DOHH2 (cell line): ENCODE measurements around the gene CBFA2T3.

Source experiments
- H3F3A ChIP-seq: fragments of 200-600 bp; sonication (generic), shearing (Covaris generic); 2 replicates; pipeline ENCODE4 v1.6.0; 2016; ENCODE audit warnings: antibody characterized with exemption, mild to moderate bottlenecking; ENCODE audit not compliant: control insufficient read depth, insufficient read depth
- H3K27ac ChIP-seq: fragments of 200-600 bp; sonication (generic); 2 replicates; pipeline ENCODE4 v1.5.1; 2014; ENCODE audit warnings: low read depth, mild to moderate bottlenecking, low read length, moderate library complexity
- H3K27me3 ChIP-seq: fragments of 200-600 bp; sonication (generic); 2 replicates; pipeline ENCODE4 v1.6.1; 2014; ENCODE audit warnings: mild to moderate bottlenecking, low read length, mixed read lengths; ENCODE audit not compliant: control insufficient read depth
- H3K36me3 ChIP-seq: fragments of 200-600 bp; sonication (generic); 2 replicates; pipeline ENCODE4 v1.6.1; 2014; ENCODE audit warnings: mild to moderate bottlenecking, low read length, moderate library complexity, mixed read lengths; ENCODE audit not compliant: control insufficient read depth
- H3K4me1 ChIP-seq: fragments of 200-600 bp; sonication (generic); 2 replicates; pipeline ENCODE4 v1.6.1; 2014; ENCODE audit warnings: mild to moderate bottlenecking, low read length, mixed read lengths; ENCODE audit not compliant: control insufficient read depth
- H3K4me2 ChIP-seq: fragments of 200-600 bp; sonication (generic); 2 replicates; pipeline ENCODE4 v1.6.0; 2014; ENCODE audit warnings: mild to moderate bottlenecking, low read length, moderate library complexity
- H3K4me3 ChIP-seq: fragments of 200-600 bp; sonication (generic); 2 replicates; pipeline ENCODE4 v1.5.1; 2014; ENCODE audit warnings: mild to moderate bottlenecking, low read length, mixed read lengths
- H3K79me2 ChIP-seq: fragments of 200-600 bp; sonication (generic); 2 replicates; pipeline ENCODE4 v1.6.1; 2014; ENCODE audit warnings: mild to moderate bottlenecking, low read length, mixed read lengths; ENCODE audit not compliant: control insufficient read depth
- H3K9me2 ChIP-seq: fragments of 200-600 bp; sonication (generic); replicated peaks from 2 replicates; pipeline ENCODE4 v1.6.1; 2014; ENCODE audit warnings: mild to moderate bottlenecking, low read length, mixed read lengths; ENCODE audit not compliant: control insufficient read depth
- H3K9me3 ChIP-seq: fragments of 200-600 bp; sonication (generic); 2 replicates; pipeline ENCODE4 v1.6.1; 2014; ENCODE audit warnings: antibody characterized with exemption, low read length, mixed read lengths; ENCODE audit not compliant: control insufficient read depth, insufficient read depth
- H4K20me1 ChIP-seq: fragments of 200-600 bp; sonication (generic); 2 replicates; pipeline ENCODE4 v1.6.0; 2014; ENCODE audit warnings: low read depth, mild to moderate bottlenecking, antibody characterized with exemption, low read length, moderate library complexity; ENCODE audit not compliant: control insufficient read depth, insufficient read depth
- CTCF ChIP-seq: fragments of 200-600 bp; sonication (generic); IDR thresholded peaks from one replicate; pipeline ENCODE4 v1.5.1; 2014; ENCODE audit warnings: antibody characterized with exemption, mild to moderate bottlenecking, low read depth, low read length; ENCODE audit not compliant: poor library complexity, severe bottlenecking
- EZH2phosphoT487 ChIP-seq: fragments of 200-600 bp; sonication (generic); IDR thresholded peaks from 2 replicates; pipeline ENCODE4 v1.6.1; 2017; ENCODE audit warnings: borderline replicate concordance, mild to moderate bottlenecking, antibody characterized with exemption, low read length, moderate library complexity, mixed read lengths

Gene CBFA2T3

DNA sequence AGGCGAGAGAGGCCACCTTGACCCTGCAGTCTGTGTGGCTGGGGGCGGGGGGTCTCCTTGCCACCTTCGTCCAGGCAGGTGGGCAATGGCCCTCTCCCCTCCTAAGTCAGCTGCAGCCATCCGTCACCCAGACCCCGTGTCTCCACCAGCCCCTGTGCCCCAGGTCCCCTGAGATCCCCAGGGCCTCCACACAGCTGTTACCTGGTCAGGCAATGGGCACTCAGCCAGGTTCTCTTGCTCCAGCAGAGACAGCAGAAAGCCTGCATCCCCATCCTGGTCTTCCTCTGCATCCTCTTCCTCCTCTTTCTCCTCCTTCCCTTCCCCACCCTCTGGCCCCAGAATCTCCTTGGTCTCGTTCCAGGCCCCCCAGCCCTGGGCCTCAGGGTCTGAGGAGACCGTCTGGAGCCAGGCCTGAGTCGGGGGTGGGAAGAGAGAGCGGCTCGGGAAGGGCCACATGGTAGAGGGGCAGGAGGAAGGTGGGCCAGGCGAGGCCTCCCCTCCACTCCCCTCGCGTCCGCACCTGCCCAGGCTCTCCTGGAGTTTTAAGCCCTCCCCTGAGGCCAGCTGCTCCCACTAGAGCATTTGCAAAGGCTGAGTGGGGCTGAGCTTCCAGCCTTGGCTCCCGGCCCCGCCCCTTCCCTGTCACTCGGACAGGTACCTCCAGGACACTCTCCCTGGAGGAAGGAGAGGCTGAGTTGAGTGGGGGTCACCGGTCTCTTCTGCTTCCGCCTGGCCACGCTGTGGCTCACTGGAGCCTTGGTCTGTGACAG, 110.7 kb downstream of the CBFA2T3 start, which contains the start of gene PABPN1L:
Gene PABPN1L, minus strand, starts transcription at position 510 of the 770 bp plus-strand sequence. Its CDS starts 54 bp downstream, at position 456.
- Histone ChIP-seq H4K20me1 (no peaks in the 10 kb centered on the region), H3K4me3 (no peak within 1 kb of the TSS), H3K27ac (no peak within 1 kb of the TSS), H3F3A (no peaks in the 10 kb centered on the region), H3K4me1 (no peaks in the 10 kb centered on the region), H3K36me3 (peaks cover under 1% of the 10 kb centered on the region; the same call in 1 of the 2 replicates), H3K9me2 (no peaks in the 10 kb centered on the region), H3K4me2 (no peak within 1 kb of the TSS), H3K79me2 (no peaks in the 10 kb centered on the region), H3K27me3 (peaks cover 30% of the 10 kb centered on the region), H3K9me3 (no peaks in the 10 kb centered on the region)
- no peak for TF ChIP-seq CTCF
- no peak for TF ChIP-seq EZH2phosphoT487

DNA sequence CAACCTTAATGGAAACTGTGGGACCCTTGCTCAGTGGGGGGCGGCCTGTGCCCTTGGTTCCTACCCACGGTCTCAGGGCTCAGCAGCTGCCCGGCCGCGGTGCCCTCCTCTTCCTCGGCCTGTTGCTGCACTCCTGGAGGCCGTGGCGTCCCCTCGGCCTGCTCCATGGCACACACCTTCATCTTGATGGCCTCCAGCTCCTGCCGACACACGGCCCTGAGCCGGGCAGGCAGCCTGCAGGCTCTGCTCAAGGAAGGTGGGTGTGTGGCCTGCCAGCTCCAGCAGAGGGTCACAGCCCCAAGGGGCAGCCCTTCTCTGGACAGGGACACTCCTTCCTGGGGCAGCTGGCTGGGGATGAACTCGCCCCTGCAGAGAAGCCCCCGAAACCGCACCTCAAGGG, 111.3 kb downstream of the CBFA2T3 start:
- Histone ChIP-seq H3K9me2 (no peaks in the 10 kb centered on the region), H3F3A (no peaks in the 10 kb centered on the region), H3K36me3 (peaks cover 4% of the 10 kb centered on the region; the same call in 1 of the 2 replicates), H3K27ac (no peak overlapping the region), H3K4me2 (no peak overlapping the region), H3K79me2 (no peaks in the 10 kb centered on the region), H4K20me1 (no peaks in the 10 kb centered on the region), H3K9me3 (no peaks in the 10 kb centered on the region), H3K4me1 (no peaks in the 10 kb centered on the region), H3K27me3 (peaks cover 24% of the 10 kb centered on the region), H3K4me3 (no peak overlapping the region)
- TF ChIP-seq EZH2phosphoT487 (no peak), CTCF (no peak)

DNA sequence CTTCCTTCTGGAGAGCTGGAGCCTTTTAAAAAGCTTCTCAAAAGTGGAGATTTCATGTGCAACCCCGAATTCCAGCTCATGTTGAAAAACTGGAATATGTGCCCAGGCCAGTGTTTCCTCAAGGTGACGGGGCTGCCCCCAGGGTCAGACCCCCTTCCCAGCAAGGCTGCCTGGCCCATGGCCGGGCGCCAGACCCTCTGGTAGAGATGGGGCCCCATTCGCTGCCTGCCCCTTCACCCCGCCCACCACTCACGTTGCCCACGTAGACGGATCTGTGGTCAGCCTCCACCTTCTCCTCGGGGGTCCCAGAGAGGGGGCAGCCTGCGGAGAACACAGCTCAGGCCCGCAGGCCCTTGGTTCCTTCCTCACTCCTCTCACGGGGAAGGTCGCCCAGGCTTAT, 111.7 kb downstream of the CBFA2T3 start:
- Histone ChIP-seq H3K4me3 (no peak overlapping the region), H3K4me2 (no peak overlapping the region), H3K36me3 (peaks cover 7% of the 10 kb centered on the region; the same call in 1 of the 2 replicates), H3F3A (no peaks in the 10 kb centered on the region), H3K4me1 (no peaks in the 10 kb centered on the region), H3K9me3 (no peaks in the 10 kb centered on the region), H3K9me2 (no peaks in the 10 kb centered on the region), H4K20me1 (no peaks in the 10 kb centered on the region), H3K27ac (no peak overlapping the region), H3K79me2 (no peaks in the 10 kb centered on the region), H3K27me3 (peaks cover 19% of the 10 kb centered on the region)
- TF ChIP-seq EZH2phosphoT487 (no peak), CTCF (no peak)
